ENCODE results near the gene PARP14. TPM values are rescaled to one million over a fixed set of nuclear protein-coding genes. Genes with fewer than 3 reads are reported as not detected.

Gene PARP14
- total and polyA plus RNA-seq, 2 donors (not counting 3 experiments of a cell fraction or from before 2014, with no cell fraction given): 19.7 to 41.5 TPM

DNA sequence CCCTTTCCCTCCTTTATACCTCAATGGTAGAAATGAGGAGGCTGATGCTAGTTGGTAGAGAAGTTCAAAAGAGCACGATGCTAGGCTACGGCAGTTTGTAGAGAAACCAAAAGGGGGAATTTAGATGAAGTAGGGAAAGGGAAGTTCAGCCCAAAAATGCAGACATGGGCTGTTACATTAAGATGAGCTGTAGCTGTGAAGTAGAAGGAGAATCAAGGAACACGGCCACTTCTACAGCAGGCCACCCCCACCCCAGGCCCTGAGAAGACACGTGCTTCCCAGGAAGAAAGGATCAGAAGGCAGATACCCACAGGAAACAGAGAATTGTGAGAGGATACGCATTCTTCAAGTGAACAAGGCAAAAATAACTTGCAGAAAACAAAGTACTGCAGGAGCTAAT, 2.1 kb upstream of the PARP14 start:
- Histone ChIP-seq H3K36me3 (ENCODE audit: control insufficient read depth in 2 of 2, extremely low read depth in 1 of 2, insufficient read depth in 2 of 2, low read length in 2 of 2) (no peaks in the 10 kb centered on the region), H3K4me2 (ENCODE audit: insufficient read depth, low read length) (no peak overlapping the region), H2AFZ (ENCODE audit: low read depth, low read length) (peak overlapping the region; percentile 62), H3K79me2 (ENCODE audit: control insufficient read depth, insufficient read depth, low read length) (no peaks in the 10 kb centered on the region), H4K20me1 (replicated peaks; ENCODE audit: control insufficient read depth, extremely low read depth, insufficient read depth, low read length) (no peaks in the 10 kb centered on the region), H3K9me3 (replicated peaks; ENCODE audit: control insufficient read depth, insufficient read depth, low read length) (no peaks in the 10 kb centered on the region), H3K27ac (ENCODE audit: insufficient read depth, low read depth, low read length) (no peak overlapping the region), H3K9ac (replicated peaks; ENCODE audit: extremely low read depth, insufficient read depth, low read length) (no peak overlapping the region), H3K9me1 (replicated peaks; ENCODE audit: control insufficient read depth, extremely low read depth, insufficient read depth, low read length) (no peaks in the 10 kb centered on the region), H3K4me1 (ENCODE audit: control insufficient read depth, extremely low read depth, insufficient read depth, low read length) (peaks cover 20% of the 10 kb centered on the region), H3K27me3 (ENCODE audit: control insufficient read depth in 2 of 2, insufficient read depth in 2 of 2, low read length in 2 of 2) (no peaks in the 10 kb centered on the region), H3K4me3 (replicated peaks in 1 of 3; ENCODE audit: insufficient read depth in 1 of 3, low read depth in 1 of 3, low read length in 3 of 3) (no peak overlapping the region)
- CTCF ChIA-PET: interaction anchor here (0.6 to 5.5 kb wide), 26 partner anchors 9 to 1132 kb away, joined by 3 to 129 read pairs (median 6); partner anchors contain the start of genes DTX3L, FAM162A, HSPBAP1 and PARP9
- dilution Hi-C loops (cut with MboI; ENCODE audit: extremely low pct_ligation_motif_present, low sequenced_read_pairs): no loop called here
- BruUV-seq (replicated peaks): no TSS peak
- POLR2A ChIA-PET: no interaction called here
- FAIRE-seq: no peak
- TF ChIP-seq GATA2 (IDR thresholded peaks at IDR 0.05; ENCODE audit: insufficient read depth, insufficient read length, low read depth, low read length) (no peak), EZH2 (IDR thresholded peaks at IDR 0.05; ENCODE audit: borderline replicate concordance, low read depth, low read length, severe bottlenecking) (no peak), POLR2A (IDR thresholded peaks at IDR 0.05; ENCODE audit: low read depth, low read length) (no peak), MYC (IDR thresholded peaks at IDR 0.05; ENCODE audit: low read depth, low read length) (no peak), CTCF (IDR thresholded peaks at IDR 0.05; ENCODE audit: extremely low read depth in 1 of 2, insufficient read depth in 1 of 2, low read depth in 1 of 2, low read length in 2 of 2) (no peak), POLR2AphosphoS5 (IDR thresholded peaks at IDR 0.05; ENCODE audit: insufficient read depth, low read depth, low read length) (no peak)
- TF ChIP-seq, protein P1, sequence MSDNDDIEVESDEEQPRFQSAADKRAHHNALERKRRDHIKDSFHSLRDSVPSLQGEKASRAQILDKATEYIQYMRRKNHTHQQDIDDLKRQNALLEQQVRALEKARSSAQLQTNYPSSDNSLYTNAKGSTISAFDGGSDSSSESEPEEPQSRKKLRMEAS (IDR thresholded peaks at IDR 0.05; ENCODE audit: insufficient read depth, insufficient read length): no peak
- DNase-seq (ENCODE audit: low read depth, low spot score): no peak
- intact Hi-C loops (cut with micrococcal nuclease): loop anchor here (2.0 to 10.0 kb wide), 2 partner anchors 164 to 574 kb away; partner anchors contain the start of gene KPNA1

Data from endothelial cell of umbilical vein (primary cell).